Measurements from ENCODE around the gene NCF4. TPM values are rescaled to one million over a fixed set of nuclear protein-coding genes. Genes with fewer than 3 reads are reported as not detected.

NCF4 gene
- total RNA-seq: not detected in 2 replicates

DNA sequence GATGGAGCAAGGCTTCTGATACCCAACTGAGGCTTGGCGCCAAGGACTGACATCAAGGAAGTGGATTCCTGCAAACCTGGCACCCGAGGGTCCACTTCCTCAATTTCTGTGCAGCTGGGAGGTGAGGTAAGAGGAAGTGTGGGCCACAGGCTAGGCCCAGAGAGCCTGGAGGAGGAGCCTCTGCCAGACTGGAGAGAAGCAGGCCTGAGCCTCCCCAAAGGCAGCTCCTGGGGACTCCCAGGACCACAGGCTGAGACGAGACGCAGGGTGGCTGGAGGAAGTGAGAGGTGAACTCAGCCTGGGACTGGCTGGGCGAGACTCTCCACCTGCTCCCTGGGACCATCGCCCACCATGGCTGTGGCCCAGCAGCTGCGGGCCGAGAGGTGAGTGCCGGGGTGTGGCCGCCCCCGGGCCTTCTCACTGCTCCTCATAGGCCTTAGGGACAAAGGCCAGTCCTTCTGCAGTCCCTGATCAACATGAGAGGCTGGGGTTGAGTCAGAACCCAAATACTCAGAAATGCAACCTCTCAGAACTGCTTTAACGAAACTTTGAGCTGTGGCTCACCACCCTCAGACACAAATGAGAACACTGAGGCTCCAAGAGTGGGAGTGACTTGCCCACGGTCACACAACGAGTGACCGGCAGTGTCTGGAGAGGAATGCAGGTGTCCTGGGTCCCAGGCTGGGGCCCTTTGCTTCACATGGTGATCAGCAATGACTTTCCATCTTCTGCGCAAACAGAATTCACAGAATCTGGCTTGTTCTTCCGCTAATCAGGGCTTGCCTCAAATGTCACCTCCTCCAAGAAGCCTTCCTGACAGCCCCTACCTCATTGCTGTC is at the start of gene NCF4:
Gene NCF4 (plus strand): TSS at position 186 of the 839 bp plus-strand sequence. CDS start 166 bp downstream, at position 352.

DNA sequence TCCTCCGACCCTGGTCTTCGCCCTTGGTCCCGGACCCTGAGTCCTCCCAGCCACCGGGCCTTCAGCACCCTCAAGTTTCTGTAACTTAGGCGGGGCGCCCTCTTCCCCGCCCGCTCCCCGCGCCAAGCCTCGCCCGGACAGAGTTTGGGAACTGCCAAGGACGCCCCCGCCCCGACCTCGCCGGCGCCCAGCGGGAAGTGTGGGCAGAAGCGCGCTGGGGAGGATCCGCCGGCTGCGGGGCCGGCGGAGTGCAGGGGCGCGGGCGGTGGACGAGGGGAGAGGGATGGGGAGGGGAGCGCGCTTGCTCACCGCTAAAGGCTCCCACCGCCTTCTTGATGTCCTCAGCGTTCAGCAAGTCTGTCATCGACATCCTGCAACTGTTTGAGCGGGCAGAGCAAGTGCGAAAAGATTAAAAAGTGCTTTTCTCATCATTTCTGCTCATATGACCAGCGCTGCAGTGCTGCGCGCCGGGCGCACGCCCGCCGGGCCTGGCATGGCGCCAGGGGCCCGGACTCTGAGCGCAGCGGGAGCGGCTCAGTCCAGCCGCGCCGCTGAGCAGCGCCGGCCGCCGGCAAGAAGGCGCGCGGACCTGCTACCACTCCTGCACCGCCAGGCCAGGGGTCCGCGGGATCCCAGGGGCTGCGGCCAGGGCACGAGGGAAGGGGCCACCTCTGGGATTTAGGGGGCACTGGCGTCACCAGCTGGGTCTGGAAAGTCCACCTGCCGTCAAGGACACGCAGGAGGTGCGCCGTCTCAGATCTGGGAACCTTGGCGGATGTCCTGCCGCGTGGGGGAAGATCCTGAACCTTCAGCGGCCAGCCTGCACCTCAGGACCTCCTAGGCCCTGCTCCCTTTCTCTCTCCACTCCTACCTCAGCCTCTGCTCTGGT is 43.9 kb upstream of the NCF4 start, which contains the start of gene PVALB:
Gene PVALB (minus strand): TSS at position 400 of the 889 bp plus-strand sequence. CDS start 30 bp downstream, at position 370.

DNA sequence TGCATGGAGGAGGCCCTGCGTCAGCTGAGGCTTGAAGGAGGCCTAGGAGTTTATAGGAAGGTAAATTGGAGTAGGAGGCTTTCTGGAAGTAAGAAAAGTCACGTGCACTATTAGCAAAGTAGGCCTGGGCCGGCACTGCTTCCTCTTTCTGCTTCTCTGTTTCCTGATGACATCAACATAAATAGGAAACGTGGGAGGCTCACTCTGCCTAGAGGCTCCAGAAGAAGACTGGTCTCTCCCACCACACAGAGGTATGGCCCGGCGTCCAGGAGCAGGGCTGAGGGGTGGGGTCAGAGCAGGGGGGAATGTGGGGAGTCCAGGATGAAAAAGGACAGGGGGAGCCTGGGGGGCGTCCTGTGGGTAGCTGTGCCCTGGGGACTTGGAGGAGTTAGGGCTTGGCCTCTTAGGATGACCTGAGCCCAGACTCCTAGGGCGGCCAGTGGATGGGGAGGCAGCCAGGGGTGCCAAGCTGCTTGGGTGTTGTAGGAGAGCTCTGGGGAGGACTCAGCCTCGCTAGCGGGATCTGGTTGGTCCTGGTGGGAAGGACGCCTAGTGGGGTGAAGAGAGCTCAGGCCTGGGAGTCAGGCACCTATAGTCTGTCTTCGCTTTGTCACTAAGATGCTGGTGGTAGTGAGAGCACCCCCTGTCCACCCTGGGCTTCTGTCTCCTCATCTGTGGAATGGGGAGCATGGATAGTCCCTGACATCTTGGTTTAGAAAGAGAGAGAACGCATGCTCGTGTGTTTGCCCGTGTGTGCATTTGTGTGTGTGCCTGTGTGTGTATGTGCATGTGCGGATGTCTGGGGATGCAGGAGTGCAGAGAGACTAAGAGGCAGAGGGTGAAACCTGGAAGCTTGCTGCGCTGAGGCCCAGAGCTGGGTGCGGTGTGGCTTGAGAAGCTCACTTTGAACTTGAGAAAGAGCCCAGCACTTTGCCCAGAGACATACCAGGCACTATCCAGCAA is 52.9 kb downstream of the NCF4 start, which contains the start of gene CSF2RB:
Gene CSF2RB (plus strand): TSS at position 202 of the 963 bp plus-strand sequence. CDS start 8,580 bp downstream, outside the sequence.

Other genes with a start within 250 kb of the NCF4 start
- gene CACNG2, start 157.3 kb upstream of the NCF4 start, total RNA-seq: not detected in 2 replicates
- gene IFT27, start 84.9 kb upstream of the NCF4 start, total RNA-seq: 13.6 and 18.0 TPM in 2 replicates
- gene PVALB, start 44.0 kb upstream of the NCF4 start, total RNA-seq: not detected in 2 replicates
- gene CSF2RB, start 52.6 kb downstream of the NCF4 start, total RNA-seq: 15.6 and 21.6 TPM in 2 replicates
- 60.7 and 73.8 TPM in 2 replicates for gene TST, start 158.4 kb downstream of the NCF4 start, total RNA-seq
- gene MPST, start 158.7 kb downstream of the NCF4 start, total RNA-seq: 103 and 165 TPM in 2 replicates
- 33.9 and 37.2 TPM in 2 replicates for gene KCTD17, start 190.7 kb downstream of the NCF4 start, total RNA-seq
- not detected in 2 replicates for gene TMPRSS6, start 248.7 kb downstream of the NCF4 start, total RNA-seq

Measured in vein endothelial cell (primary cell).